GM23338 (cell line): Measurements from ENCODE around the gene MLPH. TPM values are rescaled to one million over a fixed set of nuclear protein-coding genes. Genes with fewer than 3 reads are reported as not detected.

Source experiments
- ATAC-seq: fragments of 200-7000 bp; cut with Tn5 transposase; 3 replicates; pipeline ENCODE4 v1.9.1; 2020
- DNase-seq: peaks from one replicate; pipeline ENCODE4 v3.0.0-alpha.2; 2015; ENCODE audit warnings: low spot score
- H2AFZ ChIP-seq: fragments of 200-600 bp; sonication (generic); 2 replicates; pipeline ENCODE4 v1.8.0; 2016; ENCODE audit warnings: antibody characterized with exemption, mild to moderate bottlenecking, moderate library complexity
- H3F3A ChIP-seq: fragments of 200-600 bp; sonication (generic); replicated peaks from 2 replicates; pipeline ENCODE4 v1.8.0; 2017; ENCODE audit warnings: antibody characterized with exemption, mixed run types, low read depth
- H3K27ac ChIP-seq: fragments of 200-600 bp; sonication (generic); 2 replicates; pipeline ENCODE4 v1.6.1; 2016; ENCODE audit warnings: low read depth
- H3K27me3 ChIP-seq: fragments of 200-600 bp; sonication (generic); 2 replicates; pipeline ENCODE4 v1.8.0; 2016; ENCODE audit warnings: mild to moderate bottlenecking, mixed run types, moderate library complexity; ENCODE audit not compliant: insufficient read depth
- H3K36me3 ChIP-seq: fragments of 200-600 bp; sonication (generic); 2 replicates; pipeline ENCODE4 v1.8.0; 2016; ENCODE audit warnings: mild to moderate bottlenecking; ENCODE audit not compliant: insufficient read depth
- H3K4me1 ChIP-seq: fragments of 200-600 bp; sonication (generic); 2 replicates; pipeline ENCODE4 v1.8.0; 2016; ENCODE audit warnings: mild to moderate bottlenecking, moderate library complexity; ENCODE audit not compliant: insufficient read depth
- H3K4me2 ChIP-seq: fragments of 200-600 bp; sonication (generic); 2 replicates; pipeline ENCODE4 v1.7.1; 2017; ENCODE audit warnings: mixed run types
- H3K4me3 ChIP-seq: fragments of 200-600 bp; sonication (generic); 2 replicates; pipeline ENCODE4 v1.6.1; 2016; ENCODE audit warnings: mixed run types
- H3K79me2 ChIP-seq: fragments of 200-600 bp; sonication (generic); replicated peaks from 2 replicates; pipeline ENCODE4 v1.8.0; 2017; ENCODE audit warnings: mild to moderate bottlenecking; ENCODE audit not compliant: insufficient read depth
- H3K9me2 ChIP-seq: fragments of 200-600 bp; sonication (generic); 2 replicates; pipeline ENCODE4 v1.8.0; 2017; ENCODE audit not compliant: insufficient read depth
- H4K20me1 ChIP-seq: fragments of 200-600 bp; sonication (generic); replicated peaks from 2 replicates; pipeline ENCODE4 v1.8.0; 2017; ENCODE audit warnings: mild to moderate bottlenecking; ENCODE audit not compliant: insufficient read depth
- H3K27ac Mint-ChIP-seq: 2 replicates; pipeline ENCODE4 v1.8.0; 2020; ENCODE audit warnings: inconsistent platforms, mild to moderate bottlenecking, moderate library complexity, mixed read lengths
- H3K27me3 Mint-ChIP-seq: 3 replicates; pipeline ENCODE4 v1.8.0; 2022; ENCODE audit warnings: low read depth, mild to moderate bottlenecking, moderate library complexity, mixed read lengths, inconsistent platforms; ENCODE audit not compliant: insufficient read depth, poor library complexity
- H3K36me3 Mint-ChIP-seq: 3 replicates; pipeline ENCODE4 v1.8.0; 2021; ENCODE audit warnings: low read depth, mild to moderate bottlenecking, inconsistent platforms, moderate library complexity, mixed read lengths
- H3K4me1 Mint-ChIP-seq: 3 replicates; pipeline ENCODE4 v1.8.0; 2020; ENCODE audit warnings: mild to moderate bottlenecking, inconsistent platforms, mixed read lengths
- H3K4me3 Mint-ChIP-seq: 3 replicates; pipeline ENCODE4 v1.8.0; 2021; ENCODE audit warnings: moderate library complexity, mild to moderate bottlenecking, inconsistent platforms, mixed read lengths
- H3K9me3 Mint-ChIP-seq: 3 replicates; pipeline ENCODE4 v1.8.0; 2020; ENCODE audit warnings: moderate library complexity, mild to moderate bottlenecking, inconsistent platforms, mixed read lengths
- CREB1 ChIP-seq: fragments of 250-450 bp; sonication (Bioruptor Pico); IDR thresholded peaks from 2 replicates; pipeline ENCODE4 v1.5.0; 2020; ENCODE audit warnings: low read depth, mild to moderate bottlenecking, moderate library complexity
- CTCF ChIP-seq, 2 experiments: fragments of 200-600 bp in 1 of 2; sonication (generic) in 1 of 2; conservative IDR thresholded peaks; 2 replicates each; pipeline versions ENCODE4 v1.5.1 to v1.6.1; 2016 to 2017; ENCODE audit warnings: antibody characterized with exemption in 2 of 2, low read depth in 2 of 2, mild to moderate bottlenecking in 2 of 2, moderate library complexity in 1 of 2
- ETS1 ChIP-seq: IDR thresholded peaks from 2 replicates; pipeline ENCODE4 v1.6.1; 2016; ENCODE audit warnings: antibody characterized with exemption
- EZH2 ChIP-seq: fragments of 200-600 bp; sonication (generic); IDR thresholded peaks from one replicate; pipeline ENCODE4 v1.8.0; 2017; ENCODE audit warnings: antibody characterized with exemption, mild to moderate bottlenecking, low read depth; ENCODE audit not compliant: unreplicated experiment
- EZH2phosphoT487 ChIP-seq: fragments of 200-600 bp; sonication (generic); IDR thresholded peaks from one replicate; pipeline ENCODE4 v1.8.1; 2018; ENCODE audit warnings: antibody characterized with exemption; ENCODE audit not compliant: unreplicated experiment
- JUNB ChIP-seq: IDR thresholded peaks from one replicate; pipeline ENCODE4 v1.6.1; 2016; ENCODE audit warnings: antibody characterized with exemption; ENCODE audit not compliant: unreplicated experiment
- NANOG ChIP-seq: IDR thresholded peaks from 2 replicates; pipeline ENCODE4 v1.6.1; 2016; ENCODE audit warnings: antibody characterized with exemption, borderline replicate concordance
- POLR2AphosphoS5 ChIP-seq: IDR thresholded peaks from 2 replicates; pipeline ENCODE4 v1.6.1; 2016; ENCODE audit warnings: antibody characterized with exemption, low read depth
- REST ChIP-seq: IDR thresholded peaks from one replicate; pipeline ENCODE4 v1.6.1; 2018; ENCODE audit warnings: antibody characterized with exemption; ENCODE audit not compliant: unreplicated experiment
- STAT1 ChIP-seq: IDR thresholded peaks from one replicate; pipeline ENCODE4 v1.6.1; 2016; ENCODE audit warnings: antibody characterized with exemption; ENCODE audit not compliant: unreplicated experiment
- ZNF114 ChIP-seq: fragments of 250-450 bp; sonication (Bioruptor Pico); IDR thresholded peaks from 2 replicates; pipeline ENCODE4 v1.5.0; 2020; ENCODE audit warnings: mild to moderate bottlenecking, moderate library complexity
- ZNF331 ChIP-seq: fragments of 250-450 bp; sonication (Bioruptor Pico); IDR thresholded peaks from 2 replicates; pipeline ENCODE4 v1.5.0; 2020; ENCODE audit warnings: low read depth, mild to moderate bottlenecking, moderate library complexity
- ZNF462 ChIP-seq: fragments of 250-450 bp; sonication (Bioruptor Pico); IDR thresholded peaks from 2 replicates; pipeline ENCODE4 v1.5.0; 2020; ENCODE audit warnings: mild to moderate bottlenecking, moderate library complexity
- polyA plus RNA-seq: library from polyadenylated mRNA; unstranded; fragments of >200 nt; fragmentation: Nextera tagmentation; extraction: Ambion mirVana; gene quantifications from 2 replicates; pipeline ENCODE4 v1.2.1, GENCODE V29; 2016
- total RNA-seq: library from RNA; depleted of rRNA; stranded (reverse); fragments of >200 nt; shearing (Covaris generic); gene quantifications from 2 replicates; pipeline ENCODE4 v1.2.3, GENCODE V29; 2014

The MLPH gene
- total and polyA plus RNA-seq, 2 experiments from 2014 or later: 13.6 to 16.5 TPM

- no peak overlapping the region for H3K4me3 ChIP-seq
- H3K27ac Mint-ChIP-seq: no peak overlapping the region
- no peak overlapping the region for H3K27ac ChIP-seq
- H3K36me3 Mint-ChIP-seq: peaks cover 40% of the 10 kb centered on the region
- H3K4me1 Mint-ChIP-seq: no peaks in the 10 kb centered on the region; the same call in 2 of the 3 replicates
- TF ChIP-seq REST: no peak
- no peak for TF ChIP-seq STAT1
- no peak for TF ChIP-seq JUNB
- no peak for TF ChIP-seq ZNF331 (CRISPR knock-in tag)
- TF ChIP-seq ETS1: no peak
- TF ChIP-seq ZNF114 (CRISPR knock-in tag): no peak
- no peak for TF ChIP-seq NANOG
- TF ChIP-seq ZNF462 (CRISPR knock-in tag): no peak
- TF ChIP-seq CREB1 (CRISPR knock-in tag): no peak
- no peak for TF ChIP-seq EZH2phosphoT487
- TF ChIP-seq POLR2AphosphoS5: no peak
- no peak for TF ChIP-seq CTCF (conservative IDR thresholded peaks at IDR 0.05; ENCODE audit: low read depth in 2 of 2)
- no peak for TF ChIP-seq EZH2
- H3K36me3 ChIP-seq: no peaks in the 10 kb centered on the region
- no peaks in the 10 kb centered on the region for H4K20me1 ChIP-seq
- H3K9me2 ChIP-seq: no peaks in the 10 kb centered on the region
- H3K4me1 ChIP-seq: no peaks in the 10 kb centered on the region
- no peaks in the 10 kb centered on the region for H3F3A ChIP-seq
- DNase-seq: no peak
- peaks cover 9% of the 10 kb centered on the region for H3K27me3 Mint-ChIP-seq
- H3K79me2 ChIP-seq: no peaks in the 10 kb centered on the region
- no peak overlapping the region for H3K4me2 ChIP-seq
- no peak for ATAC-seq
- no peak overlapping the region for H2AFZ ChIP-seq
- no peaks in the 10 kb centered on the region for H3K27me3 ChIP-seq
- H3K4me3 Mint-ChIP-seq: no peak overlapping the region
- H3K9me3 Mint-ChIP-seq: peaks cover 29% of the 10 kb centered on the region
These were observed 64.1 kb downstream of the MLPH start for GRCh38 chr2:237551071-237551574.
